ENCODE measurements around the gene ZMYM1. TPM values are rescaled to one million over a fixed set of nuclear protein-coding genes. Genes with fewer than 3 reads are reported as not detected.

The ZMYM1 gene
- total RNA-seq (ENCODE audit: unreplicated experiment): 29.1 TPM
- long read RNA-seq, full-length matches to known transcripts: 2 of 3 reads
- long read RNA-seq, partial matches to known transcripts: 0 of 3 reads
- long read RNA-seq, other reads (novel, unspliced or antisense): 1 of 3 reads

- DNase-seq (ENCODE audit: low spot score): peak; percentile 82
- no peaks in the 10 kb centered on the region for H3K36me3 Mint-ChIP-seq (ENCODE audit: low read depth, unreplicated experiment)
- H3K4me1 Mint-ChIP-seq (ENCODE audit: unreplicated experiment): peaks cover 15% of the 10 kb centered on the region
- H3K9me3 Mint-ChIP-seq (ENCODE audit: unreplicated experiment): no peaks in the 10 kb centered on the region
- TF ChIP-seq CTCF (IDR thresholded peaks at IDR 0.05; ENCODE audit: unreplicated experiment): no peak
- H3K27ac Mint-ChIP-seq (ENCODE audit: unreplicated experiment): peak within 1 kb of the TSS; percentile 80
- H3K4me3 Mint-ChIP-seq (ENCODE audit: unreplicated experiment): peak within 1 kb of the TSS; percentile 99
- H3K27me3 Mint-ChIP-seq (ENCODE audit: unreplicated experiment): peaks cover 2% of the 10 kb centered on the region
Observed at GRCh38 chr1:35079003-35079930, at the start of gene ZMYM1. TSS of gene ZMYM1 (plus strand) at chr1:35079385. CDS start at chr1:35093988, 14,603 bp downstream.

GRCh38 chr1:35029761-35030160 lies 49.4 kb upstream of the ZMYM1 start:
- peaks cover 11% of the 10 kb centered on the region for H3K4me1 Mint-ChIP-seq (ENCODE audit: unreplicated experiment)
- H3K4me3 Mint-ChIP-seq (ENCODE audit: unreplicated experiment): peak overlapping the region; percentile 47
- no peak overlapping the region for H3K27ac Mint-ChIP-seq (ENCODE audit: unreplicated experiment)
- no peak for DNase-seq (ENCODE audit: low spot score)
- H3K9me3 Mint-ChIP-seq (ENCODE audit: unreplicated experiment): no peaks in the 10 kb centered on the region
- TF ChIP-seq CTCF (IDR thresholded peaks at IDR 0.05; ENCODE audit: unreplicated experiment): no peak
- H3K36me3 Mint-ChIP-seq (ENCODE audit: low read depth, unreplicated experiment): peaks cover 8% of the 10 kb centered on the region
- H3K27me3 Mint-ChIP-seq (ENCODE audit: unreplicated experiment): peaks cover 4% of the 10 kb centered on the region

- peaks cover 8% of the 10 kb centered on the region for H3K36me3 Mint-ChIP-seq (ENCODE audit: low read depth, unreplicated experiment)
- H3K27me3 Mint-ChIP-seq (ENCODE audit: unreplicated experiment): peaks cover 4% of the 10 kb centered on the region
- DNase-seq (ENCODE audit: low spot score): no peak
- H3K4me1 Mint-ChIP-seq (ENCODE audit: unreplicated experiment): peaks cover 11% of the 10 kb centered on the region
- H3K4me3 Mint-ChIP-seq (ENCODE audit: unreplicated experiment): peak overlapping the region; percentile 99
- no peak overlapping the region for H3K27ac Mint-ChIP-seq (ENCODE audit: unreplicated experiment)
- TF ChIP-seq CTCF (IDR thresholded peaks at IDR 0.05; ENCODE audit: unreplicated experiment): no peak
- H3K9me3 Mint-ChIP-seq (ENCODE audit: unreplicated experiment): no peaks in the 10 kb centered on the region
Observed at GRCh38 chr1:35030338-35030737, 48.8 kb upstream of the ZMYM1 start.

GRCh38 chr1:35030756-35031446 lies 48.3 kb upstream of the ZMYM1 start:
- TF ChIP-seq CTCF (IDR thresholded peaks at IDR 0.05; ENCODE audit: unreplicated experiment): no peak
- Mint-ChIP-seq H3K4me3 (ENCODE audit: unreplicated experiment) (peak overlapping the region; percentile 99), H3K27ac (ENCODE audit: unreplicated experiment) (peak overlapping the region; percentile 94), H3K27me3 (ENCODE audit: unreplicated experiment) (peaks cover 4% of the 10 kb centered on the region), H3K36me3 (ENCODE audit: low read depth, unreplicated experiment) (peaks cover 5% of the 10 kb centered on the region), H3K9me3 (ENCODE audit: unreplicated experiment) (no peaks in the 10 kb centered on the region), H3K4me1 (ENCODE audit: unreplicated experiment) (peaks cover 11% of the 10 kb centered on the region)
- no peak for DNase-seq (ENCODE audit: low spot score)

Measured in endothelial cell (in vitro differentiated cells).